GM19324 (cell line): Measurements from ENCODE around the gene C3orf33.
A peak's percentile ranks its signal among the peaks of the same experiment; 100 is the strongest.
"Not testable (repeated sequence)": the region's sequence is repeated elsewhere in the genome, so short reads cannot be mapped to it uniquely, and the experiment has no call there.

ENCODE experiments used
- ATAC-seq: cut with Tn5 transposase; IDR thresholded peaks from one replicate; pipeline ENCODE4 v1.9.1; 2021; ENCODE audit warnings: mild to moderate bottlenecking, moderate library complexity; ENCODE audit not compliant: unreplicated experiment, low FRiP score

C3orf33 gene, protein sequence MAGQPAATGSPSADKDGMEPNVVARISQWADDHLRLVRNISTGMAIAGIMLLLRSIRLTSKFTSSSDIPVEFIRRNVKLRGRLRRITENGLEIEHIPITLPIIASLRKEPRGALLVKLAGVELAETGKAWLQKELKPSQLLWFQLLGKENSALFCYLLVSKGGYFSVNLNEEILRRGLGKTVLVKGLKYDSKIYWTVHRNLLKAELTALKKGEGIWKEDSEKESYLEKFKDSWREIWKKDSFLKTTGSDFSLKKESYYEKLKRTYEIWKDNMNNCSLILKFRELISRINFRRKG

DNA sequence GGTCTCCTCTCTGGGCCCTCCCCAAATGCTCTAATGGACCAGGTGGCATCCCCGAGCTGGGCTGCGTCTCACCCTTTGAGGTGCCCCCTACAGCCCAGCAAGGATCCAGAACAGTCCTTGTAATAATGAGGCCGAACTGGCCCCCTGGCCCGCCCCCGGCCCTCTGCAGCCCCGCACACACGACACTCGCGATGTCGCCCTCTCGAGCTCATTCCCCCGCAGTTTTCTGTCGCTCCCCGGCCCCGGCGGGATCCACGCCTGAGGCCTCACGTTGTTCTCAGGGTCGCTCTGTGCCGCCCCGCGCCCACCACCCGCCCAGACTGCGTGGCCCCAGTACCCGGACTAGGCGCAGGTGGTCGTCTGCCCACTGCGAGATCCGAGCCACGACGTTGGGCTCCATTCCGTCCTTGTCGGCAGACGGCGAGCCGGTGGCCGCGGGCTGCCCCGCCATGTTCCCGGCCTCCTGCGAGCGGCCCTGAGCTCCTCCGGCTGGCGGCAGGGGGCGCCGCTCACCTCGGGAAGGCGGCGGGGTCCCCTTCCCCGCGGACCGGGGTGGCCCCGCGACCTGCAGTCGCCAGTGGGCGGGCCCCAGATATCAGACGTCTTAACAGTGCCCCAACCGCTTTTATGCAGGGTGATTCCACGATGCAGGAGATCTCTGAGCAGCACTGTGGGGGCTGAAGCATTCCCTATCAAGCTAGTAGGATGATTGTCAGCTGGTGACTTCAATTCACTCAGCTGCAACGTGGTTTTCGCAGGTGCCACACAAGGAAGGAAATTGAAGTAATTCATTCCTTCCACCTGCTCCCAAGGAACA, at the start of gene C3orf33:
TSS of gene C3orf33 (minus strand) at position 477 of the 817 bp plus-strand sequence. CDS start at position 451, 26 bp downstream.
- peak; percentile 97 for ATAC-seq

DNA sequence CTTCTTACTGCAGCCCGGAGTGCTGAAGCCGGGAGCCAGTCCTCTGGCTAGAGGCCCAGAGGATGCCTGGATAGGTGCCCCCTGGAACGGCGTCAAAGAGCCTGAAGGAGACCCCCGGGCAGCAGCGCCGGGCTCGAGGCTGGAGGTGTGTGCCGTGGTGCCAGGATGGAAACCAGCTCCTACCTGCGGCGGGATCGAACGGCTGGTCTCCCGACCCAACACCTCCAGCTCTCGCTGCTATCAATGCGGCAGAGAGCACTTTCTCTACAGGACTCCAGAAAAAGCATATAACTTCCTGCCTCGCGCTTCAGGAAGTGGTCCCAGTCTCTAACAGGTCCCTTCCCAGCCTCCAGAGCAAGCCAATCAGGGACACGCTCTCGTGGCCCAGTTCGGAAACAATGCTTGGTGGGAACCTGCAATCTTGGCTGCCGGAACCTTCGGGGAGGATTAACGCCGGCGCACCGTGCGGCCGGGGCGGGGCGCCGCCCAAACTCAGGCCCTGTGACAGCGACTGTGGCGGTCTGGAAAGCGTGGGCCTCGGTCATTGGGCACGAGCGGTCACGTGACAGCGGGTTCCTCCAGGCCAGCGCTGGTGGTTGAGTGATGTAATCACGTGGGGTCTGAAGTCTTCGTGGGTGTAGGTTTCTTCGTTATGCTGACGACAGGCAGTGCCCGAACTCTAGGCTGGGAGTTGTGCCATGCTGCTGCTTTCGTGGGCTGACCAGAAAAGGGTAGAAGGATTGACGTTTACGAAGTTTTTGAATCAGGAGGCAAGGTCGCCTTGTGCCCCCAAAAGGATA, 48.3 kb upstream of the C3orf33 start, which contains the start of gene SLC33A1:
TSS of gene SLC33A1 (minus strand) at position 287 of the 800 bp plus-strand sequence. CDS start 430 bp downstream, outside the sequence.
- ATAC-seq = peak; percentile 98

DNA sequence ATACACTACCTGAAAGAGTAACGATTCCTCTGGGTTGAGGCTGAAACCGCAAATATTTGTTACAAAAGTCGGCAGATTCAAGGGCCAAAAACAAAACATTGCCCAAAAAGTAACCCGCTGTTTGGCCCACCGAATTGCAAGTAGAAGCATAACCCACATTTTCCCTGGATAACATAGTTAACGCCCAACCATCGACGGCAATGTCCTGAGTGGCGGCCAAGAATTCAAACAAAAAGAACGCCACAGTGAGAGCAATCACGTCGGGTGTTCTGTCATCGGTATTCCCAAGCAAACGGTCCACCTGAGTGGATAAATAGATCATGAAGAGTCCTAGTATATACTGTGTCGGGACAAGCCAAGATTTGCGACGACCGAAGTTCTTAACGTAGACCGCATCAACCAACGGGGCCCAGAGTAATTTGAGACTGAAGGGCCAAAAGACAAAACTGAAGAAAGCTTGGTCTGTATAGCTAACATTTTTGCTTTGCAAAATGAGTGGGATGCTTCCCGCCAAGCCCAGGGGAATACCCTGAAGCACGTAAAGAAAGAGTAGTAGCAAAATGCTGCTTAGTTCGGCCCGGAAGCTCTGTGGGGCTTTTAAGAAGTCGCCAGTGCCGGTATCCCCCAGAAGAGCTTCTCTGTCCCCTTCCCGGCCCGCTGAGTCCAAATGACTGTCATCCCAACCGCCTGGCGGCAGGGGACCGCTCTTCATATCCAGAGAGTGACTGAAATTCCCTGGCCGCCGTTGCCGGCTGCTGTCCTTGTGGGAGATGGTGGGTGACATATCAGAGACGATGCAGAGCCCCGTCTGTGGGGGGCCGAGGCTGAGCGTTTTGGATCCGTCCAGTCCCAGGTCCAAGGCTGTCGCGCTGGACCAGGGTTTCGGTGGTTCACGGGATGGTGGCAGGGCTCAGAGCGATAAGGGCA, 47.4 kb upstream of the C3orf33 start:
- ATAC-seq = no peak

DNA sequence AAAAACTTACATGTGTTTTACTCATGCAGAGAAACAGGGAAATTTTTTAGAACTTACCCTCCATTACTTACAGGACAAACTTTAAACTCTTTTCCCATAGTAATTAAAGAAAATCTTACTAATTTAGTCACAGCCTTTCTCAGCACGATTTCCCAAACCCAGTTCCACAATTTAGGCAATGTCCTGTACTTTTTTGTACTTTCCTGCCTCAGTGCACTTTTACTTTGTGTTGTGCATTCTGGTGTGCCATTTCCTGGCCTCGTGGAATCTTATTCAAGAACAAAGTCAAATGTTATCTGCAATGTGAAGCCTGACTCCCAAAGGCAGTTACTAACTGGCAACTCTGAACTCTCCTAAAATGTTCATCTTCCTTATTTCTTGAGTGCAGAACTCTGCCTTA, 46.3 kb upstream of the C3orf33 start:
- no peak for ATAC-seq

DNA sequence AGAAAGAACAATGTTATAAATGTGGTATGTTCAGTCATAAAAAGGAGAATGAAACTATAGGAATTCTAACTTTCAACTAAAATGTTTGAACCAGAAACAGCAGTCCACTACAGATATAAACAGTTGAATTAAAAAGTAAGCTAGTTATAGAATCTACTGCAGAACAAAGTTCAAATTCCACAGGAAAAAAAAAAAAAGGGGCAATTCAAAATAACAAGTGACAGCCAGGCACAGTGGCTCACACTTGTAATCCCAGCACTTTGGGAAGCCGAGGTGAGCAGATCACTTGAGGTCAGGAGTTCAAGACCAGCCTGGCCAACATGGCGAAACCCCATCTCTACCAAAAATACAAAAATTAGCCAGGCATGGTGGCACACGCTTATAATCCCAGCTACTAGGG, 43.3 kb upstream of the C3orf33 start:
- ATAC-seq = not testable (repeated sequence)

DNA sequence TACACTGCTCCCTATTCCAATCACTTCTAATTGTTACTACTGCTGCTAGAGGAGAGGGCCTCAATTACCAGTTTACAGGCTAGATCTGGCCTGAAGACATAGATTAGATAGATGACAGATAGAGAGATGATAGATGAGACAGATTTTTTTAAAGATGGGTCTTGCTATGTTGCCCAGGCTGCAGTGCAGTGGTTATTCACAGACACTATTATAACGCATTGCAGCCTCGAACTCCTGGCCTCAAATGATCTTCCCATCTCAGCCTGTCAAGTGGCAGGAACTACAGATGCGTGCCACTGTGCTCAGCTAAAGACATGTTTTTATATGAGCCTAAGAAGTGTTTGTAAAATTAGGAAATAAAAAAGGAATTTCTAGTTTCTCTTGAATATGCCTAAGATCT, 41.9 kb upstream of the C3orf33 start:
- ATAC-seq = no peak

DNA sequence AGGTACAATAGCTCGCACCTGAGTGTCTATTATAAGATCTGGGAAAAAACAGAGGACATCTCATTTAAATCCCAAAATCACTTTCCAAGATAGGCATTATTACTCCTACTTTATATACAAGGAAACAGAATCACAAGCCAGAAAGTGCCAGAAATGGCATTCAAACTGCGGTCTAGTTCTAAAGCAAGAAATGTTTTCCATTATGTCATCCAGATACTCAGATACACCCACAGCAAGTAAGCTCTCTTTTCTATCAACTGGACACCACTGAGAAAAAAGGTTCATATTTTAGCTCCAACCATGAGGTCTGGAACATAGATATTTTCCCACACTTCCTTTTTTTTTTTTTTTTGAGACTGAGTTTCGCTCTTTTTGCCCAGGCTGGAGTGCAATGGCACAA, 40.0 kb upstream of the C3orf33 start:
- no peak for ATAC-seq

DNA sequence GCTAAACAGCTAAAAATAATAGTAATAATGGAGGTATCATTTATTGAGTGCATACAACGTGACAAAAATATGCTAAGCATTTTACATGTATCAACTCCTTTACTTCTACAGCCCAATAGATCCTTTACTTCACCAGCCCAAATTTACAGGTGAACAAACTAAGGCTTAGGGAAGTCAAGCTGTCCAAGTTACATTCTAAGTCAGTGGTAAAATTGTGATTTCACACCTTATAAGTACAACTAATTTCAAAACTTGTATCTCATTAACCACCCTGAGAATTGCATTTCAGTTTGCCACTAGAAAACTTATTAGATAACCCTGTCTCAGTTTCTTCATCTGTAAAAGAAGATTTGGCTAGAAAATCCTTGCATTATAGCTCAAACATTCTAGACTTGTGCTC, 37.5 kb upstream of the C3orf33 start:
- ATAC-seq = no peak

DNA sequence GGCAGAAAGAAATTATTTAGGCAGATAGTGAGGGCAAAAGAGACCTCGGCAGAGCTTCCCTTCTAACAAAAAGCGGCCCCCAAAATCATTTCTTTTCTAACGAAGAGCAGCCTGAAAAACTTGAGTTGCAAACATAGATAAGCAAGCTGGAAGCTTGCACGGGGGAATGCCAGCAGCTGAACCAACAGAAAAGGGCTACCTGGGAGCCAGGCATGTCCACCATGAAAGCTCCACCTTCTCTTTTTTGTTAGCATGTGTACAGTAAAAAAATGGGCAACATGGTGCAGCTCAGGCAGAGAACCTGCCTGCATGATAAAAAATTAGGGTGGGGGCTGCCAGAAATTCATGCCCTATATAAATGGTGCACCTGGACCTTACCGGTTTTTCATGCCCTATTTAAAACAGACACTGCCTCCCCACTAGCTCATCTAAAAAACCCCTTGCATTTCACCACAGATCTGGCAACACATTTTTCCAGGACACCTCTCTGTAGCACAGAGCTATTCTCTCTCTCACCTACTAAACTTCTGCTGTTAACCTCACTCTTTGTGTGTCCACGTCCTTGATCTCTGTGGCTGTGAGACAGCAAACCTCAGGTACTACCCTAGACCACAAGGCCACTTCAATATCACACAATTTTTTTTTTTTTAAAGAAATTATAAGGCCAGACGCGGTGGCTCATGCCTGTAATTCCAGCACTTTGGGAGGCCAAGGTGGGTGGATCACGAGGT, 29.4 kb upstream of the C3orf33 start:
- no peak for ATAC-seq

DNA sequence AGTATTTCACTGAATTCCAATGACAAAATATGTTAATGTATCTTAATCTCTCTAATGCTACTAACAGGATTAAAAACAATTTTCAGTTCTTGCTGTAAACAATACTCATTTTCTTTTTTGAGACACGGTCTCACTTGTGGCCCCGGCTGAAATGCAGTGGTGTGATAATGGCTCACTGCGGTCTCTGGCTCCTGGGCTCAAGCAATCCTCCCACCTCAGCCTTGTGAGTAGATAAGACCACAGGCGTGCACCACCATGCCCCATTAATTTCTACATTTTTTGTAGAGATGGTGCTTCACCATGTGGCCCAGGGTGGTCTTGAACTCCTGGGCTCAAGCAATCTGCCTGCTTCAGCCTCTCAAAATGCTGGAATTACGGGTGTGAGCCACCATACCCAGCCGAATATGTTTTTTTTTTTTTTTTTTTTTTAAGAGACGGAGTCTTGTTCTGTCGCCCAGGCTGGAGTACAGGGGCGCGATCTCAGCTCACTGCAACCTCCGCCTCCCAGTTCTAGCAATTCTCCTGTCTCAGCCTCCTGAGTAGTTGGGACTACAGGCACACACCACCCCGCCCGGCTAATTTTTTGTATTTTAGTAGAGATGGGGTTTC, 22.5 kb upstream of the C3orf33 start:
- ATAC-seq = not testable (repeated sequence)

DNA sequence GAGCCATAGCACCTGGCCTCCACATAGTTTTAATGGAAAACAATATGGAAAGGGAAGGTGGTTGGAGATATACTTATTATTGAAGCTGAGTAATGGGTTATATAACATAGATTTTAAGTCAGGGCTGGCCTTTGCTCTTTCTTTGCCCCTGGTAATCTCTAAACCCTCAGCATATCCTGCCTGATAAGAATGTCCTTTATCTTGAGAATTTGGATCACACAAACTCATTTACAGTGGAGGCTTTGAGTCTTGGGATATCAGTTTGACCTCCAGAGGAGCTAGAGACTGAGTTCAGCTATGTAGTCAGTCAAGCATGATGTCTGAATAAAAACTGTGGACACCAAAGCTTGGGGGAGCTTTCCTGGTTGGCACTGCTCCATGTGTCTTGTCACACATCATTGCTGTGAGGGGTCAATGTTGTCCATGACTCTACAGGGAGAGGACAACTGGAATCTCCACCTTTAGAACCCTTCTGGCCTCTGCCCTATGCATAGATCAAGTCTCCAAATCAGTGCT, 9.0 kb upstream of the C3orf33 start:
- no peak for ATAC-seq

DNA sequence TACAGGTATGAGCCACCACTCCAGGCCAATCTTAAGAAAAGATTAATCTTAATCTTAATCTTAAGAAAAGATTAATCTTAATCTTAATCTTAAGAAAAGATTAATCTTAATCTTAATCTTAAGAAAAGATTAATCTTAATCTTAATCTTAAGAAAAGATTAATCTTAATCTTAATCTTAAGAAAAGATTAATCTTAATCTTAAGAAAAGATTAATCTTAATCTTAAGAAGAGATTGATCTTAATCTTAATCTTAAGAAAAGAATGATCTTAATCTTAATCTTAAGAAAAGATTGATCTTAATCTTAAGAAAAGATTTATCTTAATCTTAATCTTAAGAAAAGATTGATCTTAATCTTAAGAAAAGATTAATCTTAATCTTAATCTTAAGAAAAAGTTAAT, 7.1 kb upstream of the C3orf33 start:
- ATAC-seq = not testable (repeated sequence)

DNA sequence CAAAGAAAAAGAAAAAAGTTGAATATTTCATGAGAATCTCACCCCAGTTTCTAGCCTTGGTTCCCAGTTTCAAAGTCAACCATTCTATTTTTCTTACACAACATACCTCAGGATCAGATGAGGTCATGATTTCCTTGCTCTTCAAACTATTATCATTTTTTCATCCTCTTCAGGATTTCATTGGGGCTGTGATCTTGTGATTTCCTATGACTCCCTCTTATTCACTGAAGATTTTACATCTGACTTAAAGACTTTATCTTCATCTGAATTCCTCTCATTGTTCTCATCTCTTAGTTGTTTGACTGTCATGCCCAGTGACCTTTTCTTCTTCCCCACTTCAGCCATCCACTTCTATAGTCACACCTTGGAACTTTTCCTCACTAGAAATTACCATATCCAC, 3.1 kb upstream of the C3orf33 start:
- no peak for ATAC-seq

DNA sequence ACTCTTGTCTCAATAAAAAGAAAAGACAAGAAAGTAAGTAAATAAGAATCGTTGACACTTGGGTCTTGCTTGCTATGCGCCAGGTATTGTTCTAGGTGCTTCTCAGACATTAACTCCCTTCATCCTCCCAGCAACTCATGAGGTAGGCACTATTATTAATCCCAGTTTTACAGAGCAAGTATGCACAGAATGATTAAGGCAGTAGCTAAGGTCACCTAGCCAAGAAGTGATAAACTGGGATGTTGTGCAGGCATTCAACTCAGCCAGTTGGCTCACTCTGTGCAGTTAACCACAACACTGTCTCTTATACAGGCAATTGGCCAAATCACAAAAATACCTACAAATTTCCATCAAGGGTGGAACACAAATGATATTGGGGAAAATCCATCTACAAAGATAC, 1.7 kb upstream of the C3orf33 start:
- no peak for ATAC-seq

DNA sequence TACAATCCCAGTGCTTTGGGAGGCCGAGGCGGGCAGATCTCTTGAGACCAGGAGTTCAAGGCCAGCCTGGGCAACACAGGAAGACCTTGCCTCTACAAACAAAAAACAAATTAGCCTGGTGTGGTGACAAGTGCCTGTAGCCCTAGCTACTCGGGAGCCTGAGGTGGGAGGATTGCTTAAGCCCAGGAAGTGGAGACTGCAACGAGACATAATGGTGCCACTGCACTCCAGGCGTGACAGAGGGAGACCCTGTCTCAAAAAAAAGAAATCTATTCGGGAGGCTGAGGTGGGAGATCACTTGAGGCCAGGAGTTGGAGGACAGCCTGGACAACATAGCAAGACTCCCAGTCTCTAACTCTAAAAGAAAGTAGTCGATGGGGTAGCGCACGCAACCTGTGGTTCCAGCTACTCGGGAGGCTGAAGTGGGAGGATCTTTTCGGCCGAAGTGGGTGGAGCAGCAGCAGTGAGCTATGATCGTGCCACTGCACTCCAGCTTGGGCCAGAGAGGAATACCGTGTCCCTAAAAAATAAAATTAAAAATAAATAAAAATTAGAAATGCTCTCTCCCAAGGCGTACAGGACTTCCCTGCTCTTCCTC, 775 bp downstream of the C3orf33 start:
- peak; percentile 32 for ATAC-seq

DNA sequence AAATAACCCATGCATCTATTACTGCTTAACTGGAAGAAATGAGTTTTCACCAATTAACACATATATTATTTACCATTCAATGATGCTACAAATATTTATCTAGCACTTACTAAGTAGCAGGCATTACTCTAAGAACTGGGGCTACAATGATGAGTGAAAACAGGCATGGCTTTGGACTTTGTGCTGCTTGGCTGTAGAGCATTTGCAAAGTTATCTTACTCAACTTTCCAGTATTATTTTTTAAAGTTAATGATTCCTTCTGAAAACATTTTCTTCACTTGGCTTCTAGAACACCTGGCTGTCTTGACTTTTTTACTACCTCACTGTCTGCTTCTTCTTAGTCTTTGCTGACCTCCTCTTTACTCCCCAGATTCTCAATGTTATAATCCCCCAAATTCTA, 1.8 kb downstream of the C3orf33 start:
- ATAC-seq = no peak

DNA sequence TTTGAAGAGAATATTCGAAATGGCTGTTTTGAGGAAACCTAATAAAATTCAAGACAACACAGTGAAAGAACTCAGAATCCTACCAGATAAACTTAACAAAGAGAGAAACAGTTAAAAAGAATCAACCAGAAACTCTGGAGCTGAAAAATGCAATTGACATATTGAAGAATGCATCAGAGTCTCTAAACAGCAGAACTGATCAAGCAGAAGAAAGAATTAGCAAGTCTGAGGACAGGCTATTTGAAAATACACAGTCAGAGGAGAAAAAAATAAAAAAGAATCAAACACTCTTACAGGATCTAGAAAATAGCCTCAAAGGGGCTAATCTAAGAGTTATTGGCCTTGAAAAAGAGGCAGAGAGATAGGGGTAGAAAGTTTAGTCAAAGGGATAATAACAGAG, 13.5 kb downstream of the C3orf33 start:
- ATAC-seq = no peak

DNA sequence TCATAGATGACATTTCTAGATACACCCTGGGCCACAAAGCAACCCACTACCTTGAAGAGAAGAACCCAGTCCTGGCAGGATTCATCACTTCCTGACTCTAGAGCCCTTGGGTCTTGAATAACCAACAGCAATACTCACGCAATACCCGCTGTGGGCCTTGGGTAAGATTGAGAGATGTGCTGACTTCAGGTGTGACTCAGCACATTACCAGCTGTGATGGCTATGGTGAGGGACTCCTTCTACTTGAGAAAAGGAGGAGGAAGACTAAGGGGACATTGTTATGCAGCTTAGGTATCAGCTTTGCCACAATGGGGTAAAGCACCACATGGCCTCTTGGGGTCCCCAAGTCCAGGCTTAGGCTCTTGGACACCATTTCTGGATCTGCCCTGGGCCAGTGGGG, 14.9 kb downstream of the C3orf33 start:
- no peak for ATAC-seq
